ENCODE results near the gene HMCN2. TPM values are rescaled to one million over a fixed set of nuclear protein-coding genes. Genes with fewer than 3 reads are reported as not detected.
"Not testable (repeated sequence)": the region's sequence is repeated elsewhere in the genome, so short reads cannot be mapped to it uniquely, and the experiment has no call there.

HMCN2 gene
- total RNA-seq, 1 donor from 2014 or later, result not detected

- no peak for TF ChIP-seq CTCF (IDR thresholded peaks at IDR 0.05; ENCODE audit: insufficient read depth, low read length, poor library complexity, severe bottlenecking)
- no peak for DNase-seq (ENCODE audit: low read depth)
Observed at GRCh38 chr9:130396581-130396980, 131.0 kb downstream of the HMCN2 start.

GRCh38 chr9:130398487-130399240 lies 133.1 kb downstream of the HMCN2 start:
- no peak for DNase-seq (ENCODE audit: low read depth)
- Histone ChIP-seq H3K27me3 (ENCODE audit: control insufficient read depth, insufficient read depth, low read length) (peaks cover 11% of the 10 kb centered on the region), H3K4me3 (ENCODE audit: low read depth, low read length) (no peak overlapping the region), H3K36me3 (ENCODE audit: control insufficient read depth, insufficient read depth, low read length) (no peaks in the 10 kb centered on the region)
- TF ChIP-seq CTCF (IDR thresholded peaks at IDR 0.05; ENCODE audit: insufficient read depth, low read length, poor library complexity, severe bottlenecking), result no peak

More at GRCh38 chr9:130396581-130396980, 131.0 kb downstream of the HMCN2 start:
- H3K4me3 ChIP-seq (ENCODE audit: low read depth, low read length), result no peak overlapping the region
- peaks cover 7% of the 10 kb centered on the region for H3K27me3 ChIP-seq (ENCODE audit: control insufficient read depth, insufficient read depth, low read length)
- H3K36me3 ChIP-seq (ENCODE audit: control insufficient read depth, insufficient read depth, low read length), result no peaks in the 10 kb centered on the region

GRCh38 chr9:130399768-130400167 lies 134.2 kb downstream of the HMCN2 start:
- Histone ChIP-seq H3K36me3 (ENCODE audit: control insufficient read depth, insufficient read depth, low read length) (no peaks in the 10 kb centered on the region), H3K27me3 (ENCODE audit: control insufficient read depth, insufficient read depth, low read length) (peaks cover 11% of the 10 kb centered on the region), H3K4me3 (ENCODE audit: low read depth, low read length) (no peak overlapping the region)
- no peak for TF ChIP-seq CTCF (IDR thresholded peaks at IDR 0.05; ENCODE audit: insufficient read depth, low read length, poor library complexity, severe bottlenecking)
- no peak for DNase-seq (ENCODE audit: low read depth)

GRCh38 chr9:130400870-130401269 lies 135.3 kb downstream of the HMCN2 start:
- DNase-seq (ENCODE audit: low read depth), result no peak
- Histone ChIP-seq H3K27me3 (ENCODE audit: control insufficient read depth, insufficient read depth, low read length) (peaks cover 11% of the 10 kb centered on the region), H3K4me3 (ENCODE audit: low read depth, low read length) (no peak overlapping the region), H3K36me3 (ENCODE audit: control insufficient read depth, insufficient read depth, low read length) (no peaks in the 10 kb centered on the region)
- TF ChIP-seq CTCF (IDR thresholded peaks at IDR 0.05; ENCODE audit: insufficient read depth, low read length, poor library complexity, severe bottlenecking), result no peak

- DNase-seq (ENCODE audit: low read depth); H3K36me3 ChIP-seq (ENCODE audit: control insufficient read depth, insufficient read depth, low read length); H3K4me3 ChIP-seq (ENCODE audit: low read depth, low read length): not testable (repeated sequence)
- peaks cover 13% of the 10 kb centered on the region for H3K27me3 ChIP-seq (ENCODE audit: control insufficient read depth, insufficient read depth, low read length)
Observed at GRCh38 chr9:130401742-130402141, 136.2 kb downstream of the HMCN2 start.

- DNase-seq (ENCODE audit: low read depth), result no peak
- Histone ChIP-seq H3K4me3 (ENCODE audit: low read depth, low read length) (no peak overlapping the region), H3K27me3 (ENCODE audit: control insufficient read depth, insufficient read depth, low read length) (peaks cover 13% of the 10 kb centered on the region), H3K36me3 (ENCODE audit: control insufficient read depth, insufficient read depth, low read length) (no peaks in the 10 kb centered on the region)
- TF ChIP-seq CTCF (IDR thresholded peaks at IDR 0.05; ENCODE audit: insufficient read depth, low read length, poor library complexity, severe bottlenecking), result no peak
Observed at GRCh38 chr9:130402243-130402642, 136.7 kb downstream of the HMCN2 start.

Measured in kidney epithelial cell (primary cell).